Activated B cell treated with CpG ODN at 0.5 μM for 24 hours (primary cell): ENCODE results near the gene TRAF7. TPM values are rescaled to one million over a fixed set of nuclear protein-coding genes. Genes with fewer than 3 reads are reported as not detected.

Experiments
- ATAC-seq: fragments of 200-7000 bp; cut with Tn5 transposase; one replicate; pipeline ENCODE4 v1.10.0; 2021; ENCODE audit warnings: low read depth, mild to moderate bottlenecking, moderate library complexity
- CTCF ChIA-PET: fragments of 350-600 bp; sonication (Branson Sonifier 250); formaldehyde crosslinking; loops from one replicate; lab custom pipeline; 2021; ENCODE audit warnings: antibody characterized with exemption; lab: Charles Lee
- POLR2A ChIA-PET: fragments of 350-600 bp; sonication (Branson Sonifier 250); formaldehyde crosslinking; loops from one replicate; lab custom pipeline; 2021; ENCODE audit warnings: antibody characterized with exemption; lab: Charles Lee
- DNase-seq: peaks from one replicate; pipeline ENCODE4 v3.0.0; 2022
- H3K27ac Mint-ChIP-seq: one replicate; pipeline ENCODE4 v1.8.0; 2020; ENCODE audit warnings: mixed read lengths
- H3K27me3 Mint-ChIP-seq: one replicate; pipeline ENCODE4 v1.8.0; 2021; ENCODE audit warnings: mixed read lengths
- H3K36me3 Mint-ChIP-seq: one replicate; pipeline ENCODE4 v1.8.0; 2021; ENCODE audit warnings: low read depth, mixed read lengths
- H3K4me1 Mint-ChIP-seq: one replicate; pipeline ENCODE4 v1.8.0; 2021; ENCODE audit warnings: mixed read lengths
- H3K4me3 Mint-ChIP-seq: one replicate; pipeline ENCODE4 v1.8.0; 2020; ENCODE audit warnings: mild to moderate bottlenecking, mixed read lengths
- H3K9me3 Mint-ChIP-seq: one replicate; pipeline ENCODE4 v1.8.0; 2020; ENCODE audit warnings: mixed read lengths
- intact Hi-C: fragments of 100-400 bp; cut with micrococcal nuclease; formaldehyde crosslinking; loops from one replicate; pipeline ENCODE4 v1.15.1; 2024
- total RNA-seq: library from RNA; stranded (reverse); gene quantifications from 2 replicates; pipeline ENCODE4 v1.2.3, GENCODE V29; 2022
- TF ChIP-seq, protein P1 (sequence below): fragments of 200-600 bp; IDR thresholded peaks from one replicate; pipeline ENCODE4 v1.8.0; 2022; ENCODE audit warnings: antibody characterized with exemption, mild to moderate bottlenecking

Gene TRAF7
- total RNA-seq, 1 donor from 2014 or later, result 72.7 TPM

DNA sequence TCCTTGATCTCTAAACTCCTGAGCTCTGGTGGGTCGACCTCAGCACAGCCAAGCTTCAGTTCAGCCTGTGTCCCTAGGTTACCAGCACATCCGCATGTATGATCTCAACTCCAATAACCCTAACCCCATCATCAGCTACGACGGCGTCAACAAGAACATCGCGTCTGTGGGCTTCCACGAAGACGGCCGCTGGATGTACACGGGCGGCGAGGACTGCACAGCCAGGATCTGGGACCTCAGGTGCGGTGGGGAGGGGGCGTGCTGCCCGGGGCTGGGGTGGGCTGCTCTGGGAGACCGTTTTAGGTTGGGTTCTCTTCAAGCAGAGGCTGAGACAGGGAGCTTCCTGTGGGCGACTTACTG lies 50.8 kb downstream of the TRAF7 start:
- intact Hi-C loops, result loop anchor here (5.0 kb wide), 1 partner anchor 199 kb away; the partner anchor contains the start of gene ZNF598
- Mint-ChIP-seq H3K4me1 (peaks cover 19% of the 10 kb centered on the region), H3K27me3 (no peaks in the 10 kb centered on the region), H3K27ac (peak overlapping the region; percentile 37), H3K4me3 (peak overlapping the region; percentile 79), H3K36me3 (peaks cover 27% of the 10 kb centered on the region), H3K9me3 (no peaks in the 10 kb centered on the region)
- DNase-seq (no peak), ATAC-seq (no peak)
- TF ChIP-seq, protein P1, sequence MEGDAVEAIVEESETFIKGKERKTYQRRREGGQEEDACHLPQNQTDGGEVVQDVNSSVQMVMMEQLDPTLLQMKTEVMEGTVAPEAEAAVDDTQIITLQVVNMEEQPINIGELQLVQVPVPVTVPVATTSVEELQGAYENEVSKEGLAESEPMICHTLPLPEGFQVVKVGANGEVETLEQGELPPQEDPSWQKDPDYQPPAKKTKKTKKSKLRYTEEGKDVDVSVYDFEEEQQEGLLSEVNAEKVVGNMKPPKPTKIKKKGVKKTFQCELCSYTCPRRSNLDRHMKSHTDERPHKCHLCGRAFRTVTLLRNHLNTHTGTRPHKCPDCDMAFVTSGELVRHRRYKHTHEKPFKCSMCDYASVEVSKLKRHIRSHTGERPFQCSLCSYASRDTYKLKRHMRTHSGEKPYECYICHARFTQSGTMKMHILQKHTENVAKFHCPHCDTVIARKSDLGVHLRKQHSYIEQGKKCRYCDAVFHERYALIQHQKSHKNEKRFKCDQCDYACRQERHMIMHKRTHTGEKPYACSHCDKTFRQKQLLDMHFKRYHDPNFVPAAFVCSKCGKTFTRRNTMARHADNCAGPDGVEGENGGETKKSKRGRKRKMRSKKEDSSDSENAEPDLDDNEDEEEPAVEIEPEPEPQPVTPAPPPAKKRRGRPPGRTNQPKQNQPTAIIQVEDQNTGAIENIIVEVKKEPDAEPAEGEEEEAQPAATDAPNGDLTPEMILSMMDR, result no peak
- ChIA-PET CTCF (no interaction called here), POLR2A (interaction anchor here (1.0 to 5.8 kb wide), 6 partner anchors 9 to 214 kb away, joined by 4 to 62 read pairs (median 7); partner anchors contain the start of genes ECI1, NPW, NTHL1 and PGP)

DNA sequence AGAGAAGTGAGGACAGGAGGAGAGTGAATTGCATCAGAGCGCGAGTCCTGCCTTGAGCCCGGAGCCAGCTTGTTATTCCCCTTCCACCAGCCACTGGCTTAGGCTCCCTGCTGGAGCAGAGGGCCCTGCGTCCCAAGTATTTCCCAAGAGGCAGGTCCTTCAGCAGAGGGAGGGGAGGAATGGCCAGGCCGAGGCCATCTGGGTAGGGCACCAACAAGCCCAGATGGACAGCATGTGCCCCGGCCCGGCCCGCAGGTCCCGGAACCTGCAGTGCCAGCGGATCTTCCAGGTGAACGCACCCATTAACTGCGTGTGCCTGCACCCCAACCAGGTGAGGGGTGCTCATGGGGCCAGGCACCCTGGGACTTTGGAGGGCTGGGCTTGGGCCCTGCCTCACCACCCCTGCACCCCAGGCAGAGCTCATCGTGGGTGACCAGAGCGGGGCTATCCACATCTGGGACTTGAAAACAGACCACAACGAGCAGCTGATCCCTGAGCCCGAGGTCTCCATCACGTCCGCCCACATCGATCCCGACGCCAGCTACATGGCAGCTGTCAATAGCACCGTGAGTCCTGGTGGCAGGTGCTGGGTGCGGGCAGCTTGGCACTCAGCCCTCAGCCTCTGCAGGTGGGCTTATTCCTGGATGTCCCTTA lies 51.3 kb downstream of the TRAF7 start:
- CTCF ChIA-PET, result no interaction called here
- no peak overlapping the region for H3K27ac Mint-ChIP-seq
- no peaks in the 10 kb centered on the region for H3K9me3 Mint-ChIP-seq
- peaks cover 19% of the 10 kb centered on the region for H3K4me1 Mint-ChIP-seq
- H3K36me3 Mint-ChIP-seq, result peaks cover 27% of the 10 kb centered on the region
- POLR2A ChIA-PET, result interaction anchor here (1.4 to 5.8 kb wide), 3 partner anchors 8 to 215 kb away, joined by 5 to 62 read pairs (median 38); partner anchors contain the start of genes PGP and TRAF7
- TF ChIP-seq, protein P1, result no peak
- DNase-seq, result no peak
- H3K27me3 Mint-ChIP-seq, result no peaks in the 10 kb centered on the region
- peak overlapping the region; percentile 32 for H3K4me3 Mint-ChIP-seq
- ATAC-seq, result no peak
- intact Hi-C loops, result loop anchor here (5.0 kb wide), 1 partner anchor 200 kb away; the partner anchor contains the start of gene ZNF598

DNA sequence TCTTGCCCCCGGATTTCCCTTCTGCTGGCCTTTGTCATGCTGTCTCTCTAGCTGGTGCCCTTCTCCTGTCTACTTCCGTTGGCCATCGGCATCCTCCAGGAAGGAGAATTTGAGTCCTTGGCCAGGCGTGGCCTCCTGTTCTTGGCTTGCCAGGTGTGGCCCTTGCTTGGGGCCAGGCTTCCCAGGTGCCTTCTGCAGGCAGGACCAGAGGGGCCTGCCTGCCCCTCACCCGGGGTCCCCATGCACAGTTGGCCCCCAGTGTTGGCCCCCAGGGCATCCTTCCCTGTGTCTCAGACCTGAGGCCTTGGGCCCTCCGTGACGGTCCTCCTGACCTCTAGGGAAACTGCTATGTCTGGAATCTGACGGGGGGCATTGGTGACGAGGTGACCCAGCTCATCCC lies 52.3 kb downstream of the TRAF7 start:
- Mint-ChIP-seq H3K36me3 (peaks cover 27% of the 10 kb centered on the region), H3K27ac (no peak overlapping the region), H3K4me1 (peaks cover 25% of the 10 kb centered on the region), H3K27me3 (no peaks in the 10 kb centered on the region), H3K9me3 (no peaks in the 10 kb centered on the region), H3K4me3 (no peak overlapping the region)
- DNase-seq (no peak), ATAC-seq (no peak)
- ChIA-PET CTCF (no interaction called here), POLR2A (interaction anchor here (0.9 to 5.8 kb wide), 2 partner anchors 52 to 54 kb away, joined by 3 to 62 read pairs; partner anchors contain the start of gene TRAF7)
- TF ChIP-seq, protein P1, result no peak
- intact Hi-C loops, result loop anchor here (5.0 kb wide), 1 partner anchor 201 kb away; the partner anchor contains the start of gene ZNF598

DNA sequence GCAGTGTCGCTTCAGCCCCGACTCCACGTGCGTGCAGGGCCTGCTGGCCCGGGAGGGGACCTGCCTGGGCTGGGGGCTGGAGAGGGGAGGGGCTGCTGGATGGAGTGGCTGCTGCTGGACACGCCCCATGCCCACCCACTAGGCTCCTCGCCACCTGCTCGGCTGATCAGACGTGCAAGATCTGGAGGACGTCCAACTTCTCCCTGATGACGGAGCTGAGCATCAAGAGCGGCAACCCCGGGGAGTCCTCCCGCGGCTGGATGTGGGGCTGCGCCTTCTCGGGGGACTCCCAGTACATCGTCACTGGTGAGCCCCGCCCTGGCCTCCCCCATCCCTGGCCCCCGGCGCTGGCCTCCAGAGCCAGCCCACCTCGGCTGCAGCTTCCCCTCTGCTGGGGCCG lies 52.7 kb downstream of the TRAF7 start:
- no peak overlapping the region for H3K27ac Mint-ChIP-seq
- DNase-seq, result no peak
- ATAC-seq, result no peak
- H3K4me1 Mint-ChIP-seq, result peaks cover 28% of the 10 kb centered on the region
- intact Hi-C loops, result loop anchor here (5.0 kb wide), 1 partner anchor 201 kb away; the partner anchor contains the start of gene ZNF598
- H3K27me3 Mint-ChIP-seq, result no peaks in the 10 kb centered on the region
- H3K9me3 Mint-ChIP-seq, result no peaks in the 10 kb centered on the region
- TF ChIP-seq, protein P1, result no peak
- ChIA-PET CTCF (no interaction called here), POLR2A (interaction anchor here (0.9 kb wide), 1 partner anchor 52 kb away, joined by 3 read pairs; no protein-coding TSS in a partner anchor)
- H3K36me3 Mint-ChIP-seq, result peaks cover 27% of the 10 kb centered on the region
- H3K4me3 Mint-ChIP-seq, result no peak overlapping the region

DNA sequence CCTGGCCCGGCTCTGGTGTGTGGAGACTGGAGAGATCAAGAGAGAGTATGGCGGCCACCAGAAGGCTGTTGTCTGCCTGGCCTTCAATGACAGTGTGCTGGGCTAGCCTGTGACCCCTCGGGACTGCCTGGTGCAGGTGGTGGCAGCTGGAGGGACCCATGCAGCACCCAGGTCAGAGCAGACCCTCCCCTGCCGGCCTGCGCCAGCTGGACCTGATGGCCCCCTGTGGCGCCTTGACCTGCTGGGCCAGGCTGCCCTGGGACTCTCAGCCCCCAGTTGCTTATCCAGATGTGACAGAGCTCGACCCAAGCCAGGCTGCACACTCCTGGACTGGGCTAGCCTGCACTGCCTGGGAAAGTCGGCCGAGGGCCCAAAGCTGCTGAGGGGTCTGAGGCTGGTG lies 53.2 kb downstream of the TRAF7 start:
- Mint-ChIP-seq H3K4me3 (no peak overlapping the region), H3K27ac (no peak overlapping the region), H3K4me1 (peaks cover 31% of the 10 kb centered on the region), H3K27me3 (no peaks in the 10 kb centered on the region), H3K9me3 (no peaks in the 10 kb centered on the region), H3K36me3 (peaks cover 27% of the 10 kb centered on the region)
- intact Hi-C loops, result loop anchor here (5.0 kb wide), 1 partner anchor 201 kb away; the partner anchor contains the start of gene ZNF598
- ATAC-seq (no peak), DNase-seq (no peak)
- POLR2A ChIA-PET, result interaction anchor here (0.9 kb wide), 1 partner anchor 53 kb away, joined by 3 read pairs; no protein-coding TSS in a partner anchor
- TF ChIP-seq, protein P1, result no peak
- CTCF ChIA-PET, result no interaction called here
